ENCODE results near the gene CFTR.
"Not testable (repeated sequence)": the region's sequence is repeated elsewhere in the genome, so short reads cannot be mapped to it uniquely, and the experiment has no call there.

DNA sequence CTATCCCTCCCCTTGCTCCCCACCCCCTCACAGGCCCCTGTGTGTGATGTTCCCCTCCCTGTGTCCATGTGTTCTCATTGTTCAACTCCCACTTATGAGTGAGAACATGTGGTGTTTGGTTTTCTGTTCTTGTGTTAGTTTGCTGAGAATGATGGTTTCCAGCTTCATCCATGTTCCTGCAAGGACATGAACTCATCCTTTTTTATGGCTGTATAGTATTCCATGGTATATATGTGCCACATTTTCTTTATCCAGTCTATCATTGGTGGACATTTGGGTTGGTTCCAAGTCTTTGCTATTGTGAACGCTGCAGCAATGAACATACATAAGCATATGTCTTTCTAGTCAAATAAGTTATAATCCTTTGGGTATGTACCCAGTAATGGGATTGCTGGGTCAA lies 37.4 kb downstream of the CFTR start:
- not testable (repeated sequence) for TF ChIP-seq POLR2A, CTCF (IDR thresholded peaks at IDR 0.05)
